Bladder microvascular endothelial cell (primary cell): ENCODE results near the gene TOR1AIP2. TPM values are rescaled to one million over a fixed set of nuclear protein-coding genes. Genes with fewer than 3 reads are reported as not detected.

Experiments used
- total RNA-seq: library from RNA; depleted of rRNA; stranded (reverse); fragments of >200 nt; gene quantifications from 2 replicates; pipeline ENCODE4 v1.2.3, GENCODE V29; 2014

Gene TOR1AIP2
- total RNA-seq: 47.8 and 123 TPM in 2 replicates

DNA sequence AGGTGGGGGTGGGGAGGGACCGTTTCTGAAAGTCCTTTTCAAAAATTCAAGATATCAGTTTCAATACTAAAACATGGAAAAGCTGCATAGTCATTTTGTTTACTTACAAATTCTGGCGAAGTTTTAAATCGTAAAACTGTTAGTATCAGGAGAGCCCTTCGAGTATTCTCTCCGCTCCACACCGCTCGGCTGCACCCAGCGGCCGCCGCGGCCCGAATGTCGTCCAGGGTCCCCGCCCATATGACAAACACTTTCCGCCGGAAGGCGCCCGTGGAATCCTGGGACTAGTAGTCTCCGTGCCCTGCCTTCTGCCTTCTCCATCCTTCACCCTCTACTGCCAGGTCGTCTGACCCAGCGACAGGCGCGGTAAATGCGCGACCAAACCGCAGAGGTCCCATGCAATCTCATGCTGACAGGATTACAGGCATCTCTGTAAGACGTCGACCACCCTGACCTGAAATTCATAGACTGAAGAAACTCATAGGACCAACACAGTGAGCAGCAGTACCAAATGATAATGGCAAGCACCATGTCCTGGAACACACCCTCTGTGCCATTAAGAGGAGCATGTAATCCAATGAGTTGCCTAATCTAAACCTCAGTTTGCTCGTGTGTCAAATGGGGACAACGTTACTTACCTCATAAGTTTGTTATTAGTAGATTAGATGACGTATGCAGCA is at the start of gene TOR1AIP2:
TOR1AIP2 (minus strand) TSS at position 218 of the 680 bp plus-strand sequence. CDS start 25,138 bp downstream, outside the sequence.

GRCh38 chr1:179882253-179883039 is 4.8 kb upstream of the TOR1AIP2 start, which contains the start of gene TOR1AIP1:
Gene TOR1AIP1, plus strand, starts transcription at chr1:179882285. Its CDS starts 218 bp downstream, at chr1:179882503.

Other genes starting within 250 kb of the TOR1AIP2 start
- gene FAM163A, start 134.5 kb downstream of the TOR1AIP2 start, total RNA-seq: 0.25 TPM in 1 of 2 replicates, not detected in the other
- gene TOR1AIP1, start 4.5 kb upstream of the TOR1AIP2 start, total RNA-seq: 16.2 and 33.3 TPM in 2 replicates
- gene CEP350, start 77.0 kb upstream of the TOR1AIP2 start, total RNA-seq: 25.1 and 46.3 TPM in 2 replicates